ENCODE measurements around the gene SETD5.

SETD5 gene

DNA sequence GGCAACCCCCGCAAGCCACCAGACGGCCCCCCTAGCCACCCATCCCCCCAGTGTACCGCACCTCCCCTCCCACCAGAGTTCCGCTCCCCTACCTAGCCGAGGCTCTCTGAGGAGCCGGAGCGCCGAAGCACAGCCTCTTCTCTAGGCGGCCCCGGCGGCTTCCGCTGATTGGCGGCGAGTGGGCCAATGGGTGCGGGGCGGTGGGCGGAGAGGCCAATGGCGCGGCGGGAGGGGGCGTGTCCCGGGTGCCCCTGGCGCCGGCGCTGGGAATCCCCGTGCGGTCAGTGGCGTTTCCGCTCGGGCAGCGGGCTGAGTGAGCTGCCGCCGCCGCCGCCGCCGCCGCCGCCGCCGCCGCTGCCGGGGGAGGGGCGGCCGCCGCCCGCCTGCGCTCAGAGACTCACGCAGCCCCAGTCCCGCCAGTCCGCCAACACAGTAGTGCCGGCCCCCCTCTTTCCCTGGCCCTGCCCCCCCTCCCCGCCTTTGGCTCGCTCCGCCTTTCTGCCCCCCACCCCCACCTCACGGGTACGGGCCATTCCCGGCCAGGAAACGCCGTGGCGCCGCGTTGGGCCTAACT, at the start of gene SETD5:
Gene SETD5 (plus strand): TSS at position 284 of the 574 bp plus-strand sequence. CDS start 31,324 bp downstream, outside the sequence.
- peak; percentile 99 for DNase-seq (ENCODE audit: low read depth in 2 of 2)

DNA sequence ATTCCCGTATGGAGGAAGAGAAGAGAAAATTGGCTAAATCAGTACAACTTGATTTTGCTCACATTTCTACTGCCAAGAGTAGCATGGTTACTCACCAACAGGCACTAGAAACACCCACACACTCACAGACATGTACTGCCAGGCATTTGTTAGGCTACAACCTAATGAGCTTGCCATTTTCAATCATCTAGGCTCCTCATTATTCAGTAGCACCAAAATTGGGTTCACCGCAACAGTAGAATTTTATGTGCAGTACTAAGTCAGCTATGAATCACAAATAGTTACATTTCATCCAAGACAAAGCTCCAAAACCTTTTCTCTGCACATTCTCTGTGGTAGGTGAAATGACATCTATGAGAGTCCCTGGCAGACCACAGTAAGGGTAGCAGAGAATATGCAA, 49.5 kb upstream of the SETD5 start:
- DNase-seq (ENCODE audit: low read depth in 2 of 2) = no peak

DNA sequence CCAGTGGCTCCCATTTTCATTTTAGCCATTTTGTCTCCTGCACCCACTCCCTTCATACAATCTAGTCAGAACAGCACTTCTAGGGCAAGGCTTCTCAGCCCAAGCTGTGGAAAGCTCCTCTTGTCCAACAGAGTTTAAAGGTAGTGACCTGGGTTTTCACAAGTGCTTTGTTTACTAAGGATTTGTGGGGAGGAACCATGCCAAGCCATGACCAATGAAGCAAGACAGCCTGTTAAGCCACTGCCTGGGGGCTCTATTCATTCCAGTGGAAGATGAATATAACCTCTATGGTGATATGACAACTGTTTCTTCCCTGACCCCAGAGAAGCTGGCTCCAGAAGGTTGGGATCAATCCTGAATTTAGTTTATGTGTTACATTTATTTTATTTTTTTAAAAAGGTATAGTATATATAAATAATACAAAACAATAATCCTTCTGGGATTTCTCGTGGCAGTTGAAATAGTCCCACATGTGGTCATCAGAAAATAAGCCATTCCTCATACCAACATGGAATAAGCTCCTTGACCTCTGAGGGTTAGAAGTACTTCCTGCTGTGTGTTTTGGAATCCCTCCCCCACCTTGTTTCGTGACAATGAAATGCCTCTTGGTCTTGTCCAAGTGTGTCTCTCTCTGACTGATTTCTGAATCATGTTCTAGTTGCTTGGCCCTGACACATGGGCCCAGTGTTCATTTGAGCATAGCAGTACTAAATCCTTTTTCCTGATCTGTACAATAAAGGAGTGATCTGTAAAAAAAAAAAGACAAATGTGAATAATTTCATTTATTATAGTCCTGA, 47.9 kb upstream of the SETD5 start:
- DNase-seq (ENCODE audit: low read depth in 2 of 2) = no peak

- DNase-seq (ENCODE audit: low read depth in 2 of 2) = no peak
Measured at GRCh38 chr3:9351709-9352126, 45.7 kb upstream of the SETD5 start.

GRCh38 chr3:9352917-9353752, 44.3 kb upstream of the SETD5 start:
- peak; percentile 18 to 24 for DNase-seq (ENCODE audit: low read depth in 2 of 2)

GRCh38 chr3:9361691-9362388, 35.6 kb upstream of the SETD5 start:
- DNase-seq (ENCODE audit: low read depth in 2 of 2) = no peak

GRCh38 chr3:9362731-9363530, 34.5 kb upstream of the SETD5 start, which contains the start of gene THUMPD3:
Gene THUMPD3 (plus strand): TSS chr3:9363054. CDS start chr3:9365069, 2,015 bp downstream.
- DNase-seq (ENCODE audit: low read depth in 2 of 2) = peak; percentile 88 to 91

DNA sequence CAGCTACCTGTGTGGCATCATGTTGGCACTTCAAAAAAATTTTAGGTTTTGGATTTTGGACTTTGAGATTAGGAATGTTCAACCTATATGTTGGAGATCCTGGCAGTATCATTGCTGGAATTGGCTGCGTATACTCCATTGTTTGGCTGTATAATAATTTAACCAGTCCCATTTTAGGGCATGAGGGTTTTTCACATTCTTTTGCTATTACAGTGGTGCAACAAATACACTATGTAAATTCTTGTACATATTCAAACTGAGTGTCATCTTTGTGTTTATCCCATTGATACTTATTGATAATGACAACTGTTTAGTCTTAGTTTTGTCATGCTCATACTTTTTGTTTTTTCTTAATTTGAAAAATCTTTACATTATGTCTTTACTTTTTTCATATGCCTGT, 27.9 kb upstream of the SETD5 start:
- no peak for DNase-seq (ENCODE audit: low read depth in 2 of 2)

- DNase-seq (ENCODE audit: low read depth in 2 of 2) = no peak
Measured at GRCh38 chr3:9373465-9373864, 23.9 kb upstream of the SETD5 start.

GRCh38 chr3:9377981-9378380, 19.4 kb upstream of the SETD5 start:
- no peak for DNase-seq (ENCODE audit: low read depth in 2 of 2)

DNA sequence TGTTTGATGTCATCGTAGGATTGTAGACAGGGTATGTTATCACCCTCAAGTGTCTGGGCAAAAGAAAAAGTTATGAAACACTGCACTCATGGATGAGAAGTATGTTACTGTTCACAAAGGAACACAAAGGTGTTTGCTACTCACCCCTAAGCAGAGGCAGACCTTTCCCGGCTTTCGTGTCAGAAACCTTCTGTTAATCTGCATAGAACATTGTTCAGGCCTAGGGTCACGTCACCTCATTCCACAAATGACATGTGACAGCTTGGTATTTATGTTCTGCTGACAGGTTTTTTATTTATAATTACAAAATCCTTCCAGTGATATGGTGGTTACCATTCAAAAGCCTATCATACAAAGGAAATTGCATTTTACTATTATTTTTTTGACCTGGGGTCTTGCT, 18.1 kb upstream of the SETD5 start:
- DNase-seq (ENCODE audit: low read depth in 2 of 2) = no peak

GRCh38 chr3:9380014-9380413, 17.4 kb upstream of the SETD5 start:
- DNase-seq (ENCODE audit: low read depth in 2 of 2) = no peak

- DNase-seq (ENCODE audit: low read depth in 2 of 2) = no peak
Measured at GRCh38 chr3:9384141-9384828, 13.1 kb upstream of the SETD5 start.

DNA sequence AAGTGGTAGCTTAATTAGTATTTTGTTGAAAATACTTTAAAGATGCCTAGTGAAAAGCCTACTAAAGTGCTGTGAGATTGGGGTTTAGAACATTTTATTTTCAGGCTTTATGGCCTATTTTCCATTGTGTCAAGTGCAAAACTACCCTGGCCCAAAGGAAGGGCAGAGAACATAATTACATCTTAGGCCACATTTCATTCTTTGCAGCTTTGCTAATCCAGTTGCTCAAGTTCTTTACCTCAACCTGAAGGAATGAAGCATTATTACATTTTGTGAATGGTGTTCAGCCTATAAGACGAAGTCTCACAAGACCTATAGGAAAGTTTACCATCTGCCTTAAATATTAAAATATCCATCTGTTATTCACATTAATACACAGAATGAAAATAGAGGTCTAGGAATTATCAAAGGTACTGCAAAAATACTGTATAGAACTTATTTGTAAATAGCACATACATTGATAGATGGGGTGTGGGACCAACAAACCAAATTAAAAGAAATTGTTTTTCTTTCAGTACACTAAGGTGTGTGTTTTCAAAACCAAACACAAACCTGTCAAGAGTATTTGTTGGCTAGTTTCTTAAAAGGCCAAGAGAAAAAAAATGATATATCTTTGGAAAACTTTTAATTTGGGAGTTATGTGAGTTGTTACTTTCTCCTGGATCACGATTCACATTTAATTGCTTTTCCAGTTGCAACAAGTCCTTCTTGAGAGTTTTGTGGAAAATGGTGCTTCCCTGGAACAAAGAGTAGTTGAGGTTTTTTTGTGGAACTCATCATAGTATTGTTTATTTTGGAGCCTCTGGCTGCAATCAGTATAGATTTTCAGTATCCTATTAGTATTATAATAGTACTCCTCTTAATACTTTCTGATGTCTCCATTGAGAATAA, 12.0 kb upstream of the SETD5 start:
- DNase-seq (ENCODE audit: low read depth in 2 of 2) = no peak

DNA sequence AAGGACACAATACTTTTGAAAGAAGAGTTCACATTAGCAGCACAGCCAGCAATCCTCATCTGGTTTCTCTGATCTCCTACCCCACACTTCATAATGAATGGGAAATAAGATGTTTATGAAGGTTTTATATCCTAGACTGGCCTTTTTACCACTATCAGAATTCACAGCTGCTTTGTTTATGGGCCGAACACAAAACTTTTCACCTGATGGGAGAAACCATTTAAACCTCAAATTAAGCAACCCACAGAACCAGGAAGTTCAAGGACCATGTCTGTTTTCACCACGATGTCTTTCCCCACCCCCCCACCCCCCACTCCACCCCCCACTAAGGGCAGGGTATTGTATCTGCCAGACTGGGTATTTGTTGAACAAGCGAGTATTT, 11.3 kb upstream of the SETD5 start:
- DNase-seq (ENCODE audit: low read depth in 2 of 2) = no peak

GRCh38 chr3:9386501-9387321, 10.7 kb upstream of the SETD5 start:
- DNase-seq (ENCODE audit: low read depth in 2 of 2) = no peak

- DNase-seq (ENCODE audit: low read depth in 2 of 2) = no peak
Measured at GRCh38 chr3:9387322-9387655, 10.1 kb upstream of the SETD5 start.

DNA sequence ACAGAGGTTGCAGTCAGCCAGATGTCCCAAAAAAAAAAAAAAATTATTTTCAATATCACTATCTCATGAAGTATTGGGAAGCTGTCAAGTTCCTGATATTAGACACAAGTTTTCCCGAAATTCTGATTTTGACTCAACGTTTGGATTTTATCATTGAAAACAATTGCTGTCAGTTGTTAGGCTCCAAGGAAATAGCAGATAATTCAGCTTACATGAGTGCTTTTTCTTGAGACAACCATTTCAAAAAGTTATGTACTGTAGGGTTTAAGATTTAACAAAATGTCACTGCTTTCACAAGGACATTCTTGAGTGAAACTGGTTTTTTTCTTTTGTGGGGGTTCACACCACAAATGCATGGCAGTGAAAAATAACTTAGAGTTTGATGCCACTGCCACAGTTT, 9.3 kb upstream of the SETD5 start:
- no peak for DNase-seq (ENCODE audit: low read depth in 2 of 2)
